Measurements from ENCODE around the gene TNKS2.
"Not testable (repeated sequence)": the region's sequence is repeated elsewhere in the genome, so short reads cannot be mapped to it uniquely, and the experiment has no call there.

Gene TNKS2

GRCh38 chr10:91797874-91798648 is at the start of gene TNKS2:
TSS of gene TNKS2 (plus strand) at chr10:91798426. CDS start at chr10:91798691, 265 bp downstream.
- DNase-seq (ENCODE audit: low read depth in 2 of 2): peak; percentile 86 to 89

DNA sequence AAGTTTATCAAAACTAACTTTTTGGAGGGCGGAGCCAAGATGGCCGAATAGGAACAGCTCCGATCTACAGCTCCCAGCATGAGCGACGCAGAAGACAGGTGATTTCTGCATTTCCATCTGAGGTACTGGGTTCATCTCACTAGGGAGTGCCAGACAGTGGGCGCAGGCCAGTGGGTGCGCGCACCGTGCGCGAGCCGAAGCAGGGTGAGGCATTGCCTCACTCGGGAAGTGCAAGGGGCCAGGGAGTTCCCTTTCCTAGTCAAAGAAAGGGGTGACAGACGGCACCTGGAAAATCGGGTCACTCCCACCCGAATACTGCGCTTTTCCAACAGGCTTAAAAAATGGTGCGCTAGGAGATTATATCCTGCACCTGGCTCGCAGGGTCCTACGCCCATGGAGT is 48.6 kb upstream of the TNKS2 start:
- not testable (repeated sequence) for DNase-seq (ENCODE audit: low read depth in 2 of 2)

- DNase-seq (ENCODE audit: low read depth in 2 of 2): peak; percentile 75 to 77
These were observed 41.9 kb upstream of the TNKS2 start for GRCh38 chr10:91756286-91756685.

DNA sequence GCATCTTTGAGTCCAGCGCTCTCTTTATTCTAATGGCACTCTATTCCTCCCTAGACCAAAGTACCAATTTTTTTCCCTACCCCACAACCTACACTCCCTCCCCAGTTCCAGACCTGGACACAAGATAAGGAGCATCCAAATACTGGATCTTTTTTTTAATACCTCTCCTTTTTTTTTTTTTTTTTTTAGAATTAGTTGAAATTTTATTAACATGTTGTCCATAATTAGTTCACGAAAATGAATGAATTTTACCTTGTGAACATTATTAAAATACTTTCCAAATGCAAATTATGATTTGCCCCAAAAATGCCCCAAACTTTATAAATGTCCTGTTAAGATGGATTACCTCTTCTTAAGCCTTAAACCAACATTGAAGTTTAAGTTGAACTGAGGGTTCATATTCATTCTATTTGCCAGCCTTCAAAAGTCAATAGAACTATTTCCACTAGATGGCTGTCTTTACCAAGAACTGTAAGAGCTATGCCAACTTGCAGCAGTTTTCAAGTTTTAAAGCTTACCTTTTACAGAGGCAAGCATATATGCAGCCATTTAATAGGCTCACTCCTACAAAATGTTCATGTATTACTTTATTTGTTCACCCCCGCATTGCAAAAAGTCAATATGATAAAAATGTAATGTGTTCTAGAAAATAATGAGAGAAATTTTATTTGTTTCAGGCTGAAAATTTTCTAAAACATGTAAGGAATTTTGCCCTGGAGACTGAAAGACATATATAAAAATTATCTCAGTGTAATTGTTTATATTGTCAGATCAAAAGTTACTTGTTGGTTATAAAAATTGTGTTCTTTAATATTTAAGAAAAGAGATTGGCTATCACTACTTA is 39.7 kb upstream of the TNKS2 start:
- peak; percentile 33 to 35 for DNase-seq (ENCODE audit: low read depth in 2 of 2)

GRCh38 chr10:91759581-91759986 is 38.6 kb upstream of the TNKS2 start:
- no peak for DNase-seq (ENCODE audit: low read depth in 2 of 2)

- no peak for DNase-seq (ENCODE audit: low read depth in 2 of 2)
These were observed 36.5 kb upstream of the TNKS2 start for GRCh38 chr10:91761721-91762120.

DNA sequence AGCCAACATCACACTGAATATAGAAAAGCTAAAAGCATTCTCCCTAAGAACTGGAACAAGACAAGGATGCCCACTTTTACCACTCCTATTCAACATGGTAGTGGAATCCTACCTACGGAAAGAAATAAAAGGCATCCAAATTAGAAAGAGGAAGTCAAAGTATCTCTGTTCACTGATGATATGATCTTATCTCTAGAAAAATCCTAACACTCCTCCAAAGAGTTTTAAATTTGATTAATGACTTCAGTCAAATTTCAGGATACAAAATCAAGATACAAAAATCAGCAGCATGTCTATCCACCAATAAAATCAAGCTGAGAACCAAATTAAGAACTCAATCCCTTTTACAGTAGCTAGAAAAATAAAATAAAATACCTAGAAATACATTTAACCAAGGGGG is 35.3 kb upstream of the TNKS2 start:
- DNase-seq (ENCODE audit: low read depth in 2 of 2): no peak

- DNase-seq (ENCODE audit: low read depth in 2 of 2): no peak
These were observed 31.6 kb upstream of the TNKS2 start for GRCh38 chr10:91766676-91767075.

DNA sequence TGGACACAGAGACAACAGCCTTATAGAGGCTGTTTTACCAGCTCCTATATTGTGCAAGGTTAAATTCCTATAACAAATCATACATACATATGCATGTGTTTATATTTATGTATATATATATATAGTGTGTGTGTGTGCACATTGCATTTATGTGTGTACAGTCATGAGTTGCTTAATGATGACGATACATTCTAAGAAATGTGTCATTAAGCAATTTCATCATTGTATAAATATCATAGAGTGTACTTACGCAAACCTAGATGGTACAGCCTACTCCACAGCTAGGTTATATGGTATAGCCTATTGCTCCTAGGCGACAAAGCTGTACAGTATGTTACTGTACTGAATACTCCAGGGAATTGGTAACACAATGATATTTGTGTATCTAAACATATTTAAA is 30.1 kb upstream of the TNKS2 start:
- DNase-seq (ENCODE audit: low read depth in 2 of 2): no peak

- no peak for DNase-seq (ENCODE audit: low read depth in 2 of 2)
These were observed 26.3 kb upstream of the TNKS2 start for GRCh38 chr10:91771907-91772306.

DNA sequence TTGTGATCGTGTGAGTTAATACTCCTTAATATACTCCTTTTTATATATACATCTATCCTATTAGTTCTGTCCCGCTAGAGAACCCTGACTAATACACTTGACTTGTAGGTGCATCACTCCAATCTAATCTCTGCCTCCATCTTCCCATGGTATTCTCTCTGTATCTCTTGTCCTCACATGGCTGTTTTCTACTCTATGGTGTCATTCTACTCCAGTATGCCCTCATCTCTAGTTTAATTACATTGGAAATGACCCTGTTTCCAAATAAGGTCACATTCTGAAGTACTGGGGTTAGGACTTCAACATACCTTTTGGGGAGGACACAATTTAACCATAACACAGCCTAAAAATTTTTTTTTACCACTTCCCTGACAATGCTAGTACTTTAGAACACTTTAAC is 25.8 kb upstream of the TNKS2 start:
- DNase-seq (ENCODE audit: low read depth in 2 of 2): no peak

GRCh38 chr10:91772869-91773268 is 25.4 kb upstream of the TNKS2 start:
- DNase-seq (ENCODE audit: low read depth in 2 of 2): no peak

DNA sequence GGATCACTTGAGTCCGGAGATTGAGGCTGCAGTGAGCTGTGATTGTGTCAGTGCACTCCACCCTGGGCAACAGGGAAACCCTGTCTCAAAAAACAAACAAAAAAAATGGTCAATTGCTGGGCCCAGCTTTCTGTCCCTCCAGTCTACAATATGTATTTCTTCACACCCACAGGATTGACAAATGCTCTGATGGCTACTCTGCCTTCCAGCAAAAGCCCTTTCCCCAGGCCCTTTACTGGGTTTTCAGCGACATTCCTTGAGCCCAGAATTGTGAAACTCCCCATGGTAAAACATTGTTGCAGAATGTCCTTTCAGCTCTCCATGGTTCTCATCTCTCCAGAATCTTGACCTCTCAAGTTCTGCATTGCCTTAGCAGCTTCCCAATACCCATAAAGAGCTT is 23.7 kb upstream of the TNKS2 start:
- no peak for DNase-seq (ENCODE audit: low read depth in 2 of 2)

DNA sequence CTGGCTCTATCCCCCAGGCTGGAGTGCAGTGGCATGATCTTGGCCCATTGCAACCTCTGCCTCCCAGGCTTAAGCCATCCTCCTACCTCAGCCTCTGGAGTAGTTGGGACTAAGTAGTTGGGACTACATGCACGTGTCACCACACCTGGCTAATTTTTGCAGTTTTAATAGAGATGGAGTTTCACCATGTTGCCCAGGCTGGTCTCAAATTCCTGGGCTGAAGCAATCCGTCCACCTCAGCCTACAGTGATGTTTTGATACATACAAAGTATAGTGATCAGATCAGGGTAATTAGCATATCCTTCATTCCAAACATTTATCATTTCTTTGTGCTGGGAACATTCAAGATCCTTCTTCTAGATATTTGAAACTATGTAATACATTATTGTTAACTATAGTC is 22.5 kb upstream of the TNKS2 start:
- no peak for DNase-seq (ENCODE audit: low read depth in 2 of 2)

DNA sequence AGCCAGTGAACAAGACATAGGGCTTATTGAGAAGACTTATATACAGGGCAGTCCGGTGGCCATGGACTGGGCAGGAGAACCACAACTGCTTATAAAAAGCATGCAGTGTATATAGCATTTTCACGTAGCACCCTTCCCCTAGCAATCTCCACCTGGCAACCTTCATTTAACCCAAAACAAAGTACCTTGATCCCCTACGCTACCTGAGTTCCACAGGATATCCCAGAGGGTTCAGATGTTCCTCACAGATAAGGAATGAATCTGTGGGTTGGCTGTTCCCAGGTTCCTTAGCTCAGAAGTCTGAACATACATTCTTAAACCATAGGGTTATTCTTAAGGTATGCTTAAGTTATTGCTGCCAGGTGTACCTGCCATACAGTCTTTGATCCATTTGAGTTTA is 22.0 kb upstream of the TNKS2 start:
- no peak for DNase-seq (ENCODE audit: low read depth in 2 of 2)

GRCh38 chr10:91778485-91778884 is 19.7 kb upstream of the TNKS2 start:
- DNase-seq (ENCODE audit: low read depth in 2 of 2): no peak

DNA sequence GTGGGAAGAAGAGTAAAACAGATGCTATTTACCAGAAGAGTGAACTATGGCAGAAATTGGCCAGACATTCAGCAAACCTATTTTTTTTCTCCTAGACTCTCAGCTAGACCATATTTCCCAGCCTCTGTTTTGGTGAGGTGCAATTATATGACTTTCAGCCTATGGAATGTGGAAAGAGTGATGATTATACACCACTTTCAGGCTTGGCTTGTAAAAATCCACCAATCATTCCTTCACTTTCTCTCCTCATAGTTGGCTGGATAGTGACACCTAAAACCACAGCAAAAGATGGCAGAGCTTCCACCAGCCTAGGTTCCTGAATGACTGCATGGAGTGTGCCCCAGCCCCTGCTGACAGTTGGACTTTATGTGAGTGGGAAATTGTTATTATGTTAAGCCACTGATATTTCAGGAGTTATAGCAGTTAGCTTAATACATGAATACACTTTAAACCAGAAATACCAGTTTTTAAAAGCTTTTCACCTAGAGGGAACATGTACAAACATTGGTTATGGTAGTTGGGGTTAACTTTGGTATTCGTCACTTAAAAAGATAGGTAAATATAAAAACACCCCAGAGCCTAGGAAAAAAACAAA is 19.1 kb upstream of the TNKS2 start:
- no peak for DNase-seq (ENCODE audit: low read depth in 2 of 2)

DNA sequence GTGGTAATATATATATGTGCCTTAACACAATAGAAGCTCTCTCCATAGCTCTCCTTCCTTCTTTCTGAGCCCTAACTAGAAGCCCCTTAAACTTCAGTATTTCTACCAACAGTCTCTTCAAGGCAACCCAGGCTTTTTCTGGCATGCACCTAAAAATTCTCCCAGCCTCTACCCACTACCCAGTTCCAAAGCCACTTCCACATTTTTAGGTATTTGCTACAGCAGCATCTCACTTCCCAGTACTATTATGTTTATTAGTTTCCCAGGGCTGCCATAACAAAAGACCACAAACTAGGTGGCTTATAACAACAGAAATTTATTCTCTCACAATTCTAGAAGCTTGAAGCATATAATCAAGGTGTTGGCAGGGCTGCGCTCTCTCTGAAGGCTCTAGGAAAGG is 15.7 kb upstream of the TNKS2 start:
- no peak for DNase-seq (ENCODE audit: low read depth in 2 of 2)

DNA sequence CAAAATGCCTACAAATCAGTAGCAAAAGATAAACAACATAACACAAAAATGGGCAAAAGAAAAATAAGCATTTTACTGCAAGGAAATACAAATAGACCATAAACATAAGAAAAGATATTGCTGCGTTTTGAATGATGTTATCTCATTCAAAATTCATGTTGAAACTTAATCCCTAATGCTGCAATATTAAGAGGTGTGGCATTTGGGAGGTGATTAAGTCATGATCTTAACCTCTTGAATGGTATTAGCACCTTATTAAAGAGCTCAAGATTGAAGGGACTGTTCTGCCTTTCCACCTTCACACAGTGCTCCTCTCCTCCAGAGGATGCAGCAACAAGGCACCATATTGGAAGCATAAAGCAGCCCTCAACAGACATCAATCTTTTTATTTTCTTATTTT is 12.4 kb upstream of the TNKS2 start:
- DNase-seq (ENCODE audit: low read depth in 2 of 2): no peak

DNA sequence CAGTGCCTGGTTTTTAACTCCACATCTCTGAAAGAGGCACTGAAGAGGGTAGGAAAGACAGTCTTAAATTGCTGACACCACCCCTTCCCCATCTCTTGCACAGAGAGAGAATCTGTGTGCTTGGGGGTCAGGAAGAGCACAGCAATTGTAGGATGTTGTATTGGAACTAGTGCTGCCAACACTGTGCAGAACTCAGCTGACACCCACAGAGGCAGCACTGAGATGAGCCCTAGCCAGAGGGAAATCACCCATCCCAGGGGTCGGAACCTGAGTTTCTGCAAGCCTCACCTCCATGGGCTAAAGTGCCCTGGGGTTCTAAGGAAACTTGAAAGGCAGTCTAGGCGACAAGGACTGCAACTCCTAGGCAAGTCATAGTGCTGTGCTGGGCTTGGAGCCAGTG is 11.0 kb upstream of the TNKS2 start:
- DNase-seq (ENCODE audit: low read depth in 2 of 2): no peak

GRCh38 chr10:91787810-91788209 is 10.4 kb upstream of the TNKS2 start:
- DNase-seq (ENCODE audit: low read depth in 2 of 2): no peak

- DNase-seq (ENCODE audit: low read depth in 2 of 2): no peak
These were observed 9.7 kb upstream of the TNKS2 start for GRCh38 chr10:91788527-91788926.
